CD4-positive, alpha-beta memory T cell (primary cell): ENCODE data around the gene PLA2G4B. TPM values are rescaled to one million over a fixed set of nuclear protein-coding genes. Genes with fewer than 3 reads are reported as not detected.
A peak's percentile ranks its signal among the peaks of the same experiment; 100 is the strongest.

Source experiments
- CTCF ChIA-PET: fragments of 350-600 bp; sonication (Branson Sonifier 250); formaldehyde crosslinking; loops from one replicate; lab custom pipeline; 2021; ENCODE audit warnings: inconsistent platforms; ENCODE audit not compliant: partially characterized antibody; lab: Charles Lee
- POLR2A ChIA-PET: fragments of 350-600 bp; sonication (Branson Sonifier 250); formaldehyde crosslinking; loops from one replicate; lab custom pipeline; 2021; ENCODE audit not compliant: partially characterized antibody; lab: Charles Lee
- DNase-seq, 5 donors: peaks; one replicate each; pipeline versions ENCODE4 v3.0.0 to v3.0.0-alpha.2; 2020 to 2022; ENCODE audit warnings: mixed read lengths in 1 of 5
- H3K27ac ChIP-seq: one replicate; pipeline ENCODE4 v1.7.0; 2013; ENCODE audit warnings: low read depth, low read length
- H3K27me3 ChIP-seq: 2 replicates; pipeline ENCODE4 v1.7.0; 2013; ENCODE audit warnings: mild to moderate bottlenecking, low read length, moderate library complexity; ENCODE audit not compliant: insufficient read depth
- H3K36me3 ChIP-seq: 2 replicates; pipeline ENCODE4 v1.7.0; 2013; ENCODE audit warnings: mild to moderate bottlenecking, low read length, moderate library complexity; ENCODE audit not compliant: insufficient read depth
- H3K4me1 ChIP-seq: 2 replicates; pipeline ENCODE4 v1.7.0; 2013; ENCODE audit warnings: mild to moderate bottlenecking, low read length, moderate library complexity; ENCODE audit not compliant: insufficient read depth
- H3K4me3 ChIP-seq, 2 donors: one replicate each; pipeline ENCODE4 v1.7.0; 2013; ENCODE audit warnings: low read length in 2 of 2, mild to moderate bottlenecking in 1 of 2
- H3K9me3 ChIP-seq, 2 donors: one replicate each; pipeline ENCODE4 v1.7.0; 2013; ENCODE audit warnings: low read length in 2 of 2, control low read depth in 1 of 2; ENCODE audit not compliant: control insufficient read depth in 1 of 2
- H3K27ac Mint-ChIP-seq, 7 donors: one replicate each; pipeline ENCODE4 v1.8.0; 2020 to 2021; ENCODE audit warnings: mixed read lengths in 7 of 7, mild to moderate bottlenecking in 6 of 7, inconsistent platforms in 3 of 7, moderate library complexity in 3 of 7
- H3K27me3 Mint-ChIP-seq, 2 donors: one replicate each; pipeline ENCODE4 v1.8.0; 2020 to 2021; ENCODE audit warnings: mixed read lengths in 2 of 2
- H3K36me3 Mint-ChIP-seq, 2 donors: one replicate each; pipeline ENCODE4 v1.8.0; 2020 to 2021; ENCODE audit warnings: mixed read lengths in 2 of 2, inconsistent platforms in 1 of 2, mild to moderate bottlenecking in 1 of 2
- H3K4me1 Mint-ChIP-seq, 4 donors: one replicate each; pipeline ENCODE4 v1.8.0; 2020 to 2021; ENCODE audit warnings: mixed read lengths in 4 of 4, mild to moderate bottlenecking in 1 of 4
- H3K4me3 Mint-ChIP-seq, 8 donors: one replicate each; pipeline ENCODE4 v1.8.0; 2020 to 2021; ENCODE audit warnings: mixed read lengths in 8 of 8, mild to moderate bottlenecking in 7 of 8, moderate library complexity in 6 of 8, inconsistent platforms in 3 of 8
- H3K9me3 Mint-ChIP-seq, 8 donors: one replicate each; pipeline ENCODE4 v1.8.0; 2020 to 2021; ENCODE audit warnings: mixed read lengths in 8 of 8, mild to moderate bottlenecking in 5 of 8, inconsistent platforms in 3 of 8, moderate library complexity in 1 of 8
- intact Hi-C: fragments of 100-400 bp; cut with micrococcal nuclease; formaldehyde crosslinking; loops from one replicate; pipeline ENCODE4 v1.15.1; 2023
- polyA plus RNA-seq, 2 donors: library from polyadenylated mRNA; unstranded; fragments of 300-500 nt; fragmentation: Illumina TruSeq; gene quantifications; one replicate each; pipeline ENCODE4 v1.2.3, GENCODE V29; 2021
- total RNA-seq, 2 experiments: library from RNA; stranded (reverse); gene quantifications; one replicate each; pipeline ENCODE4 v1.2.3, GENCODE V29; 2021

The PLA2G4B gene
- total and polyA plus RNA-seq, 4 experiments from 2014 or later: 1.5 to 64.9 (median 33.7) TPM

DNA sequence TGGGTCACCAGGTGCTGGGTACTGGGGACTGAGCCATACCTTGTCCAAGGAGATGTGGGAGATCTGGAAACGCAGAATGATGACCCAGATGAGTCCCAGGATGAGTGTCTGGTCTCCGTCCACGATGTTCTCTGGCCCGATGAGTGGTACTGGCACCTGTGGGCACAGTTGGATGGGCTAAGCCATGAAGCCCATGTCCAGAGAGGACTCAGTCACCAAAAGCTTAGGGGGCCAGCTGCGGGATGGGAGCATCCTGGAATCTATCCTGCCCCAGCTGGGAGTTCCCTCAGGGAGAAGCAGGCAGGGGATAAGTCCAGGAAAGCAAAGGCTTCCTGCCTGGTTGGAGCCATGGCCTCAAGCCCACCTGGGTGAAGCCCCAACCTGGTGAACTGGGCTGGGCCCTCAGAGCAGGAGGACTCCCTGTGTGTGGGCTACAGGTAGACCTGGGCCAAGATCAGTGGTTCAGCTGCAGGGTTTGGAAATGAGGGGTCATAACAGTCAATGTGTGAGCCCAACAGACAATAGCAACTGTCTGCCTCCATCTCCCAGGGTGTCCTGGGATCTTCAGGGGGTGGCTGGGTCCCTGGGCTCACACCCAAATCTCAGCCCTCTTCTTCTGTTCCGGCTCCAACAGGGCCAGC is 51.5 kb downstream of the PLA2G4B start:
- no peak for DNase-seq
- Mint-ChIP-seq H3K27ac (peak overlapping the region in 4 of 7 donors; percentile 67 to 85 (median 80)), H3K9me3 (peaks cover 0 to 1% (median 0%) of the 10 kb centered on the region in 8 donors), H3K27me3 (no peaks in the 10 kb centered on the region), H3K4me3 (peak overlapping the region in 1 of 8 donors; percentile 35), H3K36me3 (peaks cover 0 to 5% of the 10 kb centered on the region in 2 donors), H3K4me1 (peaks cover 20 to 64% (median 40%) of the 10 kb centered on the region in 4 donors)
- no peaks in the 10 kb centered on the region for H3K36me3 ChIP-seq
- H3K27me3 ChIP-seq: no peaks in the 10 kb centered on the region
- no peak overlapping the region for H3K27ac ChIP-seq
- ChIA-PET CTCF (interaction anchor here (1.2 to 5.9 kb wide), 2 partner anchors 15 to 117 kb away, joined by 3 to 49 read pairs; partner anchors contain the start of gene MAPKBP1), POLR2A (interaction anchor here (1.0 to 1.8 kb wide), 2 partner anchors 47 to 346 kb away, joined by 3 to 6 read pairs; partner anchors contain the start of gene RPAP1)
- H3K9me3 ChIP-seq: no peaks in the 10 kb centered on the region
- intact Hi-C loops: no loop called here
- no peak overlapping the region for H3K4me3 ChIP-seq
- H3K4me1 ChIP-seq: peaks cover 49% of the 10 kb centered on the region

DNA sequence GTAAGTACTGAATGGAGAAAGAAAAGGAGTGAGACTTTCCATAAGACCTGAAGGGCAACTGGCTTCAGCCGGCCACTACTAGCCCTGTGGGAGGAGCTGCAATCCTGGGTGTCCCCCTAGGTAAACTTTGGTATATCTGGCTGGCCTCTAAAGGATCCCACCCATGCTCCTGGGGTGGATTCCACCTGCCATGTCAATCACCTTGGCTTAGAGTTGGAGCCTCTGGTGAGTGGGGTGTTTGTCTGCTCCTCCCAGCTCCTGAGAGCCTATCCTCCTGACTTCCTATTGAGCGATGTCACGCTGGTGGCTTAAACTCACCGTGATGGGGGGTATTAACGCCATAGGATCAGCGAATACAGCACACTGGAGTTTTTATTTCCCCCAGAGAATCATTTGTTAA is 52.6 kb downstream of the PLA2G4B start:
- H3K36me3 ChIP-seq: no peaks in the 10 kb centered on the region
- no peak for DNase-seq
- intact Hi-C loops: no loop called here
- POLR2A ChIA-PET: interaction anchor here (1.8 kb wide), 1 partner anchor 46 kb away, joined by 6 read pairs; no protein-coding TSS in a partner anchor
- Mint-ChIP-seq H3K9me3 (peaks cover 0 to 1% (median 0%) of the 10 kb centered on the region in 8 donors), H3K27ac (peak overlapping the region in 6 of 7 donors; percentile 46 to 97 (median 92)), H3K4me1 (peaks cover 24 to 69% (median 46%) of the 10 kb centered on the region in 4 donors), H3K36me3 (peaks cover 0 to 7% of the 10 kb centered on the region in 2 donors), H3K4me3 (no peak overlapping the region), H3K27me3 (no peaks in the 10 kb centered on the region)
- H3K9me3 ChIP-seq: no peaks in the 10 kb centered on the region
- no peak overlapping the region for H3K27ac ChIP-seq
- H3K4me1 ChIP-seq: peaks cover 53% of the 10 kb centered on the region
- H3K27me3 ChIP-seq: no peaks in the 10 kb centered on the region
- CTCF ChIA-PET: interaction anchor here (5.9 kb wide), 1 partner anchor 118 kb away, joined by 49 read pairs; the partner anchor contains the start of gene MAPKBP1
- no peak overlapping the region for H3K4me3 ChIP-seq

DNA sequence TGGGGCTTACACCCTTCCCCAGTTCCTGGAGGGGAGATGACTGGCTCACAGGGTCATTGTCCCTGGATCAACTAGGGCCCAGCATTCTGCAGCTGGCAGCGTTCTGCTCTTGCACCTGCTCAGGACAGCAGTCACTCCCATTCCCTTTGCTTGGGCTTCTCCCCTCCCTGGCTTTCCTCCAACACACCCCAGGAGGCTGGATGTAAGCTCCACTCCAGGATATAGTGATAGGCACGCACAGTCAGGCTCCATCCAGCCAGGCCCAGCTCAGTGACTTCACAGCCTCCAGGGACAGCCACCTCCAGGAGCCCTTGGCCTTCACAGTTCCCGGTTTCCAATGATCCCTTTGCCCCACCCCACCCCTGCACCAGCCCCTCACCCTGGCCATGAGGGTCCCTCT is 53.3 kb downstream of the PLA2G4B start:
- DNase-seq: no peak
- no peaks in the 10 kb centered on the region for H3K27me3 Mint-ChIP-seq

DNA sequence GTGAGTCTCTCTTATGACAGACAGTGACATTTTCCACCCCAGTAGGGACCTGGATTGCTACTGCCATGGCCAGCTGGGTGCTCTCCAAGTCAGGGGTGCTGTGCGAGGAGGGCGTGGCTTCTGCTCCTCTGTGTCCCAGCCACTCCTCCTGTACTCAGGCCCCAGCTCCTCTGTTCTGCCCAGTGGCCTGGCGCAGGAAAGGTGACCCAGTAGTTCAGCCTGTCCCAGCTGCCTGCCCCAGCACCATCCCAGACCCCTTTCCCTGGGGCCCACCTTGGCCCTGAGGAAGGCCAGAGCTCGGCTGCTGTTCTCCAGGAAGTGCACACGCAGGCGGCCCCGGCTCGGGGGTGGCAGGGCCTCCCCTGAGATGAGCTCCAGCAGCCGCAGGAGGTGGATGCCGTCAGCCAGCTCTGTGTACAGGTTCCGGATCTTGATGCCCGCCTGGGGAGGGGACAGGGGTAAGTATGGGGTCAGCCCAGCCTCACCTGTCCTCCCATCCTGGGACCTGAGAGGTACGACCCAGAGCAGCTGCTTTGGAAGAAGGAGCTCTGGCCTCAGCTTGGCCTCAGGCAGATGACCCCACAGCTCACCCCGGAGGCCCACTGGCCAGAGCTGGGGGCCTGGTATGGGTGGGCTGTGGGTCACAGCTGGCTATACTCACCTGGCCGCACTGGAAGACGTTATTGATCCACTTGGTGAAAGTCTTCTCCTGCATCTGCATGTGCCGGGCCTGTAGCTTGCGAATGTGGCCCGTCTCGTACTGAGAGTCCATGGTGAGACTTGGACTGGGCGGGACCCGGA is 54.2 kb downstream of the PLA2G4B start:
- H3K4me1 Mint-ChIP-seq: peaks cover 21 to 77% (median 48%) of the 10 kb centered on the region in 4 donors
- CTCF ChIA-PET: interaction anchor here (0.8 to 5.9 kb wide), 5 partner anchors 11 to 120 kb away, joined by 3 to 49 read pairs (median 16); partner anchors contain the start of gene MAPKBP1

More for the DNA sequence above, 53.3 kb downstream of the PLA2G4B start:
- peaks cover 53% of the 10 kb centered on the region for H3K4me1 ChIP-seq
- peak overlapping the region in 1 of 8 donors; percentile 43 for H3K4me3 Mint-ChIP-seq
- intact Hi-C loops: no loop called here
- no peaks in the 10 kb centered on the region for H3K36me3 ChIP-seq
- peak overlapping the region; percentile 91 to 99 (median 97) for H3K27ac Mint-ChIP-seq
- H3K9me3 Mint-ChIP-seq: peaks cover 0 to 1% (median 0%) of the 10 kb centered on the region in 8 donors
- peak overlapping the region; percentile 80 for H3K27ac ChIP-seq
- POLR2A ChIA-PET: interaction anchor here (1.1 to 4.1 kb wide), 8 partner anchors 9 to 118 kb away, joined by 3 to 25 read pairs (median 6); partner anchors contain the start of genes EHD4, JMJD7 and MAPKBP1
- no peaks in the 10 kb centered on the region for H3K9me3 ChIP-seq
- CTCF ChIA-PET: interaction anchor here (0.8 to 5.9 kb wide), 5 partner anchors 12 to 119 kb away, joined by 3 to 49 read pairs (median 16); partner anchors contain the start of gene MAPKBP1
- H3K27me3 ChIP-seq: no peaks in the 10 kb centered on the region
- H3K36me3 Mint-ChIP-seq: peaks cover 0 to 7% of the 10 kb centered on the region in 2 donors
- H3K4me1 Mint-ChIP-seq: peaks cover 24 to 73% (median 49%) of the 10 kb centered on the region in 4 donors
- no peak overlapping the region for H3K4me3 ChIP-seq

DNA sequence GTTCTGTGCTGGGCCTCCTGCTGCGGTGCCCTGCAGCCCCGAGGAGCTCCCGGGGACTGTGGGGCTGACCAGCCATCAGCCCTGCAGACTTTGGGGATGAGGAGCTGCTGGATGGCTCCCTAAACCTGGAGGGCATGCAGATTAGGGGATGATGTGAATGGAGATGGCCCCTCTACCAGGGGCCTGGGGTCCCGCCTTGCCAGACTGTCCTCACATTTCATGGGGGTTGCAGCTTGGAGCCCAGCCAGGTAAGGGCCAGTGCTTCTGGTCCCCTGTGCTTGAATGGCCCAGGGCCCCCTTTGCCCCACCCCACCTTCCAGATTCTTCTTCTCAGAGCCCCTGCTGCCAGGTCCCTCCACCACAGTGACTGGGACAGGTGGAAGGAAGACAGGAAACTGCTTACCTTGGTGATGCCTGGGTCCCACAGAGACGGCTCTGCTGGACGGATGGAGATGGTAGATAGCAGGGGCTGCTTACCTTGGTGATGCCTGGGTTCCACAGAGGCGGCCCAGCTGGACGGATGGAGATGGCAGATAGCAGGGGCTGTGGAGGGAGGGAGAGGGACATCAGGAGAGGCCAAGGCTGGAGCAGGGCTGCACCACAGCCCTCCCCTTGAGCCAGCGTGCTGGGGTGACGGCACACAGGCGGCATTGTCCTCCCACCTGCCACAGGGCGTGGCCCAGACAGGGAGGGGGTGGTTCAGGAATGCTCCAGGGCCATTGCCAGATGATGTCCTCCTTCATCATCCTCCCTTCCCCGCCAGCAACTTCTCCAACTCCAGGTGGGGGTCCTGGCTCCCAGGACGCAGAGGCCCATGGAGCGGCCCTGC is 55.0 kb downstream of the PLA2G4B start, which contains the start of gene SPTBN5:
Gene SPTBN5, minus strand, starts transcription at position 632 of the 829 bp plus-strand sequence. Its CDS starts 556 bp downstream, at position 76.
- CTCF ChIA-PET: interaction anchor here (1.8 to 5.9 kb wide), 4 partner anchors 10 to 120 kb away, joined by 16 to 49 read pairs (median 28); partner anchors contain the start of gene MAPKBP1
- peaks cover 44% of the 10 kb centered on the region for H3K4me1 ChIP-seq
- peaks cover 0 to 1% (median 0%) of the 10 kb centered on the region in 8 donors for H3K9me3 Mint-ChIP-seq
- intact Hi-C loops: loop anchor here (2.0 kb wide), 2 partner anchors 43 to 119 kb away; partner anchors contain the start of gene MAPKBP1
- no peaks in the 10 kb centered on the region for H3K36me3 ChIP-seq
- H3K27ac Mint-ChIP-seq: peak within 1 kb of the TSS; percentile 97 to 99 (median 99)
- peaks cover 20 to 78% (median 42%) of the 10 kb centered on the region in 4 donors for H3K4me1 Mint-ChIP-seq
- no peaks in the 10 kb centered on the region for H3K27me3 Mint-ChIP-seq
- H3K27ac ChIP-seq: peak within 1 kb of the TSS; percentile 80
- DNase-seq: no peak
- H3K27me3 ChIP-seq: no peaks in the 10 kb centered on the region
- H3K9me3 ChIP-seq: no peaks in the 10 kb centered on the region
- peaks cover 0 to 17% of the 10 kb centered on the region in 2 donors for H3K36me3 Mint-ChIP-seq
- H3K4me3 ChIP-seq: peak within 1 kb of the TSS; percentile 12 to 29
- POLR2A ChIA-PET: interaction anchor here (0.8 to 4.1 kb wide), 17 partner anchors 10 to 121 kb away, joined by 3 to 28 read pairs (median 5); partner anchors contain the start of genes EHD4, JMJD7 and MAPKBP1
- peak within 1 kb of the TSS; percentile 69 to 91 (median 80) for H3K4me3 Mint-ChIP-seq

More for the DNA sequence above, 54.2 kb downstream of the PLA2G4B start:
- no peaks in the 10 kb centered on the region for H3K9me3 ChIP-seq
- H3K27me3 ChIP-seq: no peaks in the 10 kb centered on the region
- peak overlapping the region; percentile 80 for H3K27ac ChIP-seq
- H3K9me3 Mint-ChIP-seq: peaks cover 0 to 1% (median 0%) of the 10 kb centered on the region in 8 donors
- POLR2A ChIA-PET: interaction anchor here (1.1 to 4.1 kb wide), 13 partner anchors 8 to 121 kb away, joined by 3 to 25 read pairs (median 5); partner anchors contain the start of genes EHD4, JMJD7 and MAPKBP1
- H3K27me3 Mint-ChIP-seq: no peaks in the 10 kb centered on the region
- H3K36me3 ChIP-seq: no peaks in the 10 kb centered on the region
- peak overlapping the region; percentile 30 to 72 (median 65) for H3K4me3 Mint-ChIP-seq
- peak in 4 of 5 donors; percentile 29 to 48 (median 38) for DNase-seq
- H3K4me3 ChIP-seq: peak overlapping the region in 1 of 2 donors; percentile 12
- intact Hi-C loops: no loop called here
- peaks cover 52% of the 10 kb centered on the region for H3K4me1 ChIP-seq
- peaks cover 0 to 13% of the 10 kb centered on the region in 2 donors for H3K36me3 Mint-ChIP-seq
- peak overlapping the region; percentile 91 to 99 (median 97) for H3K27ac Mint-ChIP-seq
